Superior temporal gyrus (tissue), 1 donor: ENCODE measurements around the gene CPLX1.

ENCODE experiments used
- DNase-seq: peaks from one replicate; pipeline ENCODE4 v3.0.0-alpha.2; 2016; ENCODE audit errors: extremely low spot score

Gene CPLX1

GRCh38 chr4:855880-856224 lies 29.9 kb upstream of the CPLX1 start:
- no peak for DNase-seq

- DNase-seq = no peak
Observed at GRCh38 chr4:854356-854755, 28.4 kb upstream of the CPLX1 start.

- no peak for DNase-seq
Observed at GRCh38 chr4:853416-853781, 27.5 kb upstream of the CPLX1 start.

- DNase-seq = no peak
Observed at GRCh38 chr4:851701-852430, 25.9 kb upstream of the CPLX1 start.

GRCh38 chr4:850323-850945 lies 24.5 kb upstream of the CPLX1 start:
- no peak for DNase-seq

GRCh38 chr4:849478-850175 lies 23.7 kb upstream of the CPLX1 start:
- no peak for DNase-seq

GRCh38 chr4:848803-849477 lies 23.0 kb upstream of the CPLX1 start:
- no peak for DNase-seq

GRCh38 chr4:848307-848691 lies 22.4 kb upstream of the CPLX1 start:
- DNase-seq = no peak

GRCh38 chr4:845836-846251 lies 19.9 kb upstream of the CPLX1 start:
- DNase-seq = peak; percentile 43

- no peak for DNase-seq
Observed at GRCh38 chr4:845233-845835, 19.4 kb upstream of the CPLX1 start.

GRCh38 chr4:844752-845232 lies 18.9 kb upstream of the CPLX1 start:
- DNase-seq = no peak

- no peak for DNase-seq
Observed at GRCh38 chr4:839675-840443, 13.9 kb upstream of the CPLX1 start.

- no peak for DNase-seq
Observed at GRCh38 chr4:837772-838171, 11.8 kb upstream of the CPLX1 start.

GRCh38 chr4:836750-837301 lies 10.9 kb upstream of the CPLX1 start:
- DNase-seq = no peak

GRCh38 chr4:836003-836511 lies 10.1 kb upstream of the CPLX1 start:
- DNase-seq = no peak

GRCh38 chr4:835148-836002 lies 9.4 kb upstream of the CPLX1 start:
- no peak for DNase-seq

- DNase-seq = no peak
Observed at GRCh38 chr4:834368-835147, 8.6 kb upstream of the CPLX1 start.

- DNase-seq = no peak
Observed at GRCh38 chr4:833731-834367, 7.9 kb upstream of the CPLX1 start.

GRCh38 chr4:833156-833555 lies 7.2 kb upstream of the CPLX1 start:
- no peak for DNase-seq
